ENCODE data around the gene REC8.

DNA sequence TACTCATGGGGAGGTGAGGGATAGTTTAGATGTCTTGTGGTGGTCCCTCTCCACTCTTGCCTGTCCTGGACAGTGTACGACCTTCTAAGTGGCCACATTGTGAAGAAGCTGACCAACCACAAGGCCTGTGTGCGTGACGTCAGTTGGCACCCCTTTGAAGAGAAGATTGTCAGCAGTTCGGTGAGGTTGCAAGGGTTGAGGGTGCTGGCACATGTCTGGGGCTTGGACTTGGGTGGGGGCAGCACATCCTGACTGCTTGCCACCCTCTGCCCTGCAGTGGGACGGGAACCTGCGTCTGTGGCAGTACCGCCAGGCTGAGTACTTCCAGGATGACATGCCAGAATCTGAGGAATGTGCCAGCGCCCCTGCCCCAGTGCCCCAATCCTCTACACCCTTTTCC is 49.0 kb upstream of the REC8 start:
- TF ChIP-seq, protein P1, sequence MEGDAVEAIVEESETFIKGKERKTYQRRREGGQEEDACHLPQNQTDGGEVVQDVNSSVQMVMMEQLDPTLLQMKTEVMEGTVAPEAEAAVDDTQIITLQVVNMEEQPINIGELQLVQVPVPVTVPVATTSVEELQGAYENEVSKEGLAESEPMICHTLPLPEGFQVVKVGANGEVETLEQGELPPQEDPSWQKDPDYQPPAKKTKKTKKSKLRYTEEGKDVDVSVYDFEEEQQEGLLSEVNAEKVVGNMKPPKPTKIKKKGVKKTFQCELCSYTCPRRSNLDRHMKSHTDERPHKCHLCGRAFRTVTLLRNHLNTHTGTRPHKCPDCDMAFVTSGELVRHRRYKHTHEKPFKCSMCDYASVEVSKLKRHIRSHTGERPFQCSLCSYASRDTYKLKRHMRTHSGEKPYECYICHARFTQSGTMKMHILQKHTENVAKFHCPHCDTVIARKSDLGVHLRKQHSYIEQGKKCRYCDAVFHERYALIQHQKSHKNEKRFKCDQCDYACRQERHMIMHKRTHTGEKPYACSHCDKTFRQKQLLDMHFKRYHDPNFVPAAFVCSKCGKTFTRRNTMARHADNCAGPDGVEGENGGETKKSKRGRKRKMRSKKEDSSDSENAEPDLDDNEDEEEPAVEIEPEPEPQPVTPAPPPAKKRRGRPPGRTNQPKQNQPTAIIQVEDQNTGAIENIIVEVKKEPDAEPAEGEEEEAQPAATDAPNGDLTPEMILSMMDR (IDR thresholded peaks at IDR 0.05; ENCODE audit: borderline replicate concordance, extremely low read depth, low read length, poor library complexity, severe bottlenecking): no peak
- TF ChIP-seq EZH2 (IDR thresholded peaks at IDR 0.05; ENCODE audit: borderline replicate concordance, low read depth, low read length, severe bottlenecking): no peak

Data from DND-41 (cell line).